ENCODE results near the gene UBFD1. TPM values are rescaled to one million over a fixed set of nuclear protein-coding genes. Genes with fewer than 3 reads are reported as not detected.

Gene UBFD1
- total RNA-seq, result 10 to 100 TPM; 59.0 to 90.6 (median 65.2) TPM

- Histone ChIP-seq H3K36me3 (no peaks in the 10 kb centered on the region), H3K27me3 (no peaks in the 10 kb centered on the region), H3K4me1 (peaks cover 0 to 12% of the 10 kb centered on the region in 2 donors), H3K4me3 (peak within 1 kb of the TSS; percentile 92 to 98 (median 96)), H3K27ac (peak within 1 kb of the TSS; percentile 94 to 95), H3K9me3 (no peaks in the 10 kb centered on the region)
- intact Hi-C loops (cut with DNase I; ENCODE audit: low total_unique reads), result no loop called here
- DNase-seq (ENCODE audit: low spot score in 2 of 2), result peak; percentile 97 to 98
- no peak for TF ChIP-seq POLR2A (IDR thresholded peaks at IDR 0.05)
- peak; percentile 71 to 77 (median 74) for TF ChIP-seq POLR2AphosphoS5 (IDR thresholded peaks at IDR 0.05)
- TF ChIP-seq CTCF (IDR thresholded peaks at IDR 0.05), result peak; percentile 90 to 97 (median 95)
Measured at GRCh38 chr16:23556881-23557778, at the start of gene UBFD1, which contains the start of gene EARS2. Gene UBFD1 (plus strand): TSS chr16:23557727. CDS start chr16:23557743, 16 bp downstream. Gene EARS2 (minus strand): TSS chr16:23557350. CDS start chr16:23557343, 7 bp downstream.

GRCh38 chr16:23508589-23509440 lies 48.7 kb upstream of the UBFD1 start:
- TF ChIP-seq POLR2A (IDR thresholded peaks at IDR 0.05), result no peak
- no peak for TF ChIP-seq CTCF (IDR thresholded peaks at IDR 0.05)
- no peak for TF ChIP-seq POLR2AphosphoS5 (IDR thresholded peaks at IDR 0.05)
- Histone ChIP-seq H3K27me3 (no peaks in the 10 kb centered on the region), H3K36me3 (no peaks in the 10 kb centered on the region), H3K9me3 (no peaks in the 10 kb centered on the region), H3K4me1 (no peaks in the 10 kb centered on the region), H3K4me3 (peak overlapping the region; percentile 87 to 97 (median 96)), H3K27ac (peak overlapping the region; percentile 56 to 92)
- DNase-seq (ENCODE audit: low spot score in 2 of 2), result no peak
- intact Hi-C loops (cut with DNase I; ENCODE audit: low total_unique reads), result no loop called here

- H3K4me3 ChIP-seq, result peak overlapping the region; percentile 87 to 97 (median 96)
- no peaks in the 10 kb centered on the region for H3K27me3 ChIP-seq
- no peak for TF ChIP-seq CTCF (IDR thresholded peaks at IDR 0.05)
- no peak for TF ChIP-seq POLR2A (IDR thresholded peaks at IDR 0.05)
- TF ChIP-seq POLR2AphosphoS5 (IDR thresholded peaks at IDR 0.05), result no peak
- H3K9me3 ChIP-seq, result no peaks in the 10 kb centered on the region
- H3K4me1 ChIP-seq, result no peaks in the 10 kb centered on the region
- intact Hi-C loops (cut with DNase I; ENCODE audit: low total_unique reads), result no loop called here
- H3K27ac ChIP-seq, result peak overlapping the region; percentile 56 to 92
- H3K36me3 ChIP-seq, result no peaks in the 10 kb centered on the region
- DNase-seq (ENCODE audit: low spot score in 2 of 2), result no peak
Measured at GRCh38 chr16:23509441-23509754, 48.1 kb upstream of the UBFD1 start.

GRCh38 chr16:23509782-23510163 lies 47.8 kb upstream of the UBFD1 start:
- H3K36me3 ChIP-seq, result no peaks in the 10 kb centered on the region
- H3K27me3 ChIP-seq, result no peaks in the 10 kb centered on the region
- H3K4me3 ChIP-seq, result peak overlapping the region; percentile 87 to 97 (median 96)
- intact Hi-C loops (cut with DNase I; ENCODE audit: low total_unique reads), result no loop called here
- no peak for DNase-seq (ENCODE audit: low spot score in 2 of 2)
- no peaks in the 10 kb centered on the region for H3K4me1 ChIP-seq
- TF ChIP-seq CTCF (IDR thresholded peaks at IDR 0.05), result no peak
- TF ChIP-seq POLR2AphosphoS5 (IDR thresholded peaks at IDR 0.05), result no peak
- no peak for TF ChIP-seq POLR2A (IDR thresholded peaks at IDR 0.05)
- H3K27ac ChIP-seq, result peak overlapping the region; percentile 92 to 96
- no peaks in the 10 kb centered on the region for H3K9me3 ChIP-seq
